A673 (cell line): ENCODE results near the gene DLL3. TPM values are rescaled to one million over a fixed set of nuclear protein-coding genes. Genes with fewer than 3 reads are reported as not detected.
"Not testable (repeated sequence)": the region's sequence is repeated elsewhere in the genome, so short reads cannot be mapped to it uniquely, and the experiment has no call there.

Experiments
- BruUV-seq: library from RNA; stranded (reverse); fragments of 400-500 nt; replicated peaks from 2 replicates; lab custom pipeline; 2021; lab: Mats Ljungman, UMichigan
- CTCF ChIA-PET: fragments of 300-600 bp; sonication (Branson Sonifier 250); formaldehyde crosslinking; loops from one replicate; lab custom pipeline; 2022; ENCODE audit warnings: antibody characterized with exemption; lab: Charles Lee
- POLR2A ChIA-PET: fragments of 300-600 bp; sonication (Branson Sonifier 250); formaldehyde crosslinking; loops from one replicate; lab custom pipeline; 2022; ENCODE audit warnings: antibody characterized with exemption; ENCODE audit not compliant: low non-redundant PET; lab: Charles Lee
- DNase-seq: peaks from one replicate; pipeline ENCODE4 v3.0.0-alpha.2; 2015; ENCODE audit warnings: low spot score
- H3K27ac ChIP-seq: fragments of 200-600 bp; sonication (generic); 2 replicates; pipeline ENCODE4 v1.5.1; 2016; ENCODE audit warnings: mixed run types, low read depth, mild to moderate bottlenecking, mixed read lengths, antibody characterized with exemption, low read length; ENCODE audit not compliant: poor library complexity, severe bottlenecking
- H3K27me3 ChIP-seq: fragments of 200-600 bp; sonication (generic); replicated peaks from 2 replicates; pipeline ENCODE4 v1.6.1; 2017; ENCODE audit warnings: mixed run types, low read depth, mild to moderate bottlenecking, mixed read lengths, antibody characterized with exemption, low read length; ENCODE audit not compliant: insufficient read depth, poor library complexity
- H3K36me3 ChIP-seq: fragments of 200-600 bp; sonication (generic); 2 replicates; pipeline ENCODE4 v1.6.1; 2016; ENCODE audit warnings: mixed run types, mild to moderate bottlenecking, mixed read lengths, antibody characterized with exemption, low read length; ENCODE audit not compliant: insufficient read depth, poor library complexity, severe bottlenecking
- H3K4me1 ChIP-seq: fragments of 200-600 bp; sonication (generic); 2 replicates; pipeline ENCODE4 v1.6.1; 2017; ENCODE audit warnings: mixed run types, mild to moderate bottlenecking, mixed read lengths, antibody characterized with exemption, low read length; ENCODE audit not compliant: insufficient read depth, poor library complexity, severe bottlenecking
- H3K4me3 ChIP-seq: fragments of 200-600 bp; sonication (generic); 2 replicates; pipeline ENCODE4 v1.5.1; 2016; ENCODE audit warnings: low read depth, mixed run types, mild to moderate bottlenecking, mixed read lengths, low read length; ENCODE audit not compliant: poor library complexity, severe bottlenecking
- H3K9me3 ChIP-seq: fragments of 200-600 bp; sonication (generic); 2 replicates; pipeline ENCODE4 v1.6.1; 2016; ENCODE audit warnings: mixed run types, low read depth, mild to moderate bottlenecking, mixed read lengths, antibody characterized with exemption, low read length; ENCODE audit not compliant: poor library complexity, severe bottlenecking
- CTCF ChIP-seq: fragments of 300-800, 200-600 bp; sonication (generic); conservative IDR thresholded peaks from 2 replicates; pipeline ENCODE4 v1.5.1; 2017; ENCODE audit warnings: low read depth, mild to moderate bottlenecking, antibody characterized with exemption, low read length, moderate library complexity, mixed read lengths
- EZH2 ChIP-seq: fragments of 200-600 bp; sonication (generic); IDR thresholded peaks from 2 replicates; pipeline ENCODE4 v1.6.1; 2017; ENCODE audit warnings: borderline replicate concordance, low read depth, mild to moderate bottlenecking, mixed read lengths, antibody characterized with exemption, low read length; ENCODE audit not compliant: poor library complexity, severe bottlenecking
- intact Hi-C: fragments of 100-400 bp; cut with micrococcal nuclease; formaldehyde crosslinking; loops from one replicate; pipeline ENCODE4 v1.10.0; 2022; ENCODE audit not compliant: unreplicated experiment
- total RNA-seq: library from RNA; stranded (reverse); gene quantifications from 2 replicates; pipeline ENCODE4 v1.2.3, GENCODE V29; 2021

The DLL3 gene
- total RNA-seq, 1 experiment from 2014 or later, result 0.69 TPM

DNA sequence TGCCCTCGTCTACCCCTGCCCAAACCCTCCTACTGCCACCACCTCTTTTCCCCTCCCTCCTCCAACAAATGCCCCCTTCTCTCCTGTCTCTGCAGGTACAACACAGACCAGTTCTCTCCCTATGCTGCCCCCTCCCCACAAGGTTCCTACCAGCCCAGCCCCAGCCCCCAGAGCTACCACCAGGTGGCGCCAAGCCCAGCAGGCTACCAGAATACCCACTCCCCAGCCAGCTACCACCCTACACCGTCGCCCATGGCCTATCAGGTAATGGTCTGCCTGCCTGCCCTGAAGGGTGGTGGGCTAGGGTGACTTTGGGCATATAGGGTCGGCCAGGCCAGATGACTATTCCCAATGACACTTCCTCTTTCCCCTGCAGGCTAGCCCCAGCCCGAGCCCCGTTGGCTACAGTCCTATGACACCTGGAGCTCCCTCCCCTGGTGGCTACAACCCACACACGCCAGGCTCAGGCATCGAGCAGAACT is 24.6 kb upstream of the DLL3 start:
- ChIA-PET CTCF (no interaction called here), POLR2A (no interaction called here)
- DNase-seq, result peak; percentile 62
- Histone ChIP-seq H3K9me3 (no peaks in the 10 kb centered on the region), H3K27me3 (no peaks in the 10 kb centered on the region), H3K4me3 (no peak overlapping the region), H3K27ac (no peak overlapping the region), H3K36me3 (peaks cover 61% of the 10 kb centered on the region), H3K4me1 (no peaks in the 10 kb centered on the region)
- no TSS peak for BruUV-seq
- peak; percentile 93 for TF ChIP-seq CTCF
- no peak for TF ChIP-seq EZH2
- intact Hi-C loops, result loop anchor here (5.0 kb wide), 1 partner anchor 58 kb away; the partner anchor contains the start of gene EID2B

- no peaks in the 10 kb centered on the region for H3K27me3 ChIP-seq
- no peak for TF ChIP-seq CTCF
- TF ChIP-seq EZH2, result no peak
- BruUV-seq, result no TSS peak
- no peak overlapping the region for H3K27ac ChIP-seq
- H3K4me3 ChIP-seq, result no peak overlapping the region
- DNase-seq, result no peak
- POLR2A ChIA-PET, result no interaction called here
- CTCF ChIA-PET, result interaction anchor here (0.6 to 0.7 kb wide), 2 partner anchors 20 to 368 kb away, joined by 3 to 6 read pairs; no protein-coding TSS in a partner anchor
- intact Hi-C loops, result no loop called here
- H3K4me1 ChIP-seq, result peaks cover 5% of the 10 kb centered on the region
- no peaks in the 10 kb centered on the region for H3K9me3 ChIP-seq
- H3K36me3 ChIP-seq, result peaks cover 47% of the 10 kb centered on the region
These were observed 23.0 kb upstream of the DLL3 start for GRCh38 chr19:39475748-39476147.

GRCh38 chr19:39479319-39479801 is 19.4 kb upstream of the DLL3 start:
- H3K4me3 ChIP-seq, H3K9me3 ChIP-seq, BruUV-seq, POLR2A ChIA-PET, CTCF ChIA-PET, H3K27me3 ChIP-seq, intact Hi-C loops, H3K27ac ChIP-seq, DNase-seq: not testable (repeated sequence)
- Histone ChIP-seq H3K36me3 (peaks cover 30% of the 10 kb centered on the region), H3K4me1 (peaks cover 11% of the 10 kb centered on the region)

- CTCF ChIA-PET, result no interaction called here
- H3K4me3 ChIP-seq, result peak overlapping the region; percentile 95
- peaks cover 11% of the 10 kb centered on the region for H3K4me1 ChIP-seq
- no peaks in the 10 kb centered on the region for H3K27me3 ChIP-seq
- peak overlapping the region; percentile 92 for H3K27ac ChIP-seq
- H3K9me3 ChIP-seq, result no peaks in the 10 kb centered on the region
- TF ChIP-seq CTCF (no peak), EZH2 (no peak)
- intact Hi-C loops, result loop anchor here (2.0 kb wide), 1 partner anchor 53 kb away; the partner anchor contains the start of gene EID2B
- POLR2A ChIA-PET, result no interaction called here
- DNase-seq, result no peak
- BruUV-seq, result no TSS peak
- H3K36me3 ChIP-seq, result peaks cover 27% of the 10 kb centered on the region
These were observed 18.8 kb upstream of the DLL3 start for GRCh38 chr19:39479916-39480315.
